Heart right ventricle (tissue), 16 donors: Measurements from ENCODE around the gene ZNG1B. TPM values are rescaled to one million over a fixed set of nuclear protein-coding genes. Genes with fewer than 3 reads are reported as not detected.
"Not testable (repeated sequence)": the region's sequence is repeated elsewhere in the genome, so short reads cannot be mapped to it uniquely, and the experiment has no call there.

Experiments
- ATAC-seq, 8 donors: fragments of 200-7000 bp; cut with Tn5 transposase; one replicate each; pipeline ENCODE4 v1.9.1; 2020; ENCODE audit warnings: mild to moderate bottlenecking in 8 of 8, moderate library complexity in 8 of 8, moderate number of reproducible peaks in 1 of 8
- DNase-seq, 2 donors: peaks; one replicate each; pipeline ENCODE4 v3.0.0-alpha.2; 2020
- H3K27ac ChIP-seq, 10 donors: fragments of 200-600 bp; sonication (generic) in 2 of 10; one replicate each; pipeline versions ENCODE4 v1.5.0 to v1.8.0; 2020 to 2022; ENCODE audit warnings: mild to moderate bottlenecking in 3 of 10
- H3K27me3 ChIP-seq, 7 donors: fragments of 200-600 bp; one replicate each; pipeline ENCODE4 v1.8.0; 2021 to 2022; ENCODE audit warnings: mild to moderate bottlenecking in 2 of 7
- H3K36me3 ChIP-seq, 9 donors: fragments of 200-600 bp; sonication (generic) in 1 of 9; one replicate each; pipeline versions ENCODE4 v1.5.0 to v1.8.0; 2020 to 2022; ENCODE audit warnings: mild to moderate bottlenecking in 2 of 9
- H3K4me1 ChIP-seq, 9 donors: fragments of 200-600 bp; sonication (generic) in 1 of 9; one replicate each; pipeline versions ENCODE4 v1.5.0 to v1.8.0; 2020 to 2022; ENCODE audit warnings: mild to moderate bottlenecking in 4 of 9
- H3K4me3 ChIP-seq, 10 donors: fragments of 200-600 bp; sonication (generic) in 2 of 10; one replicate each; pipeline versions ENCODE4 v1.5.0 to v1.8.0; 2020 to 2022; ENCODE audit warnings: mild to moderate bottlenecking in 7 of 10, moderate library complexity in 2 of 10
- H3K9me3 ChIP-seq, 11 donors: fragments of 200-600 bp in 10 of 11; sonication (generic) in 2 of 11; one replicate each; pipeline versions ENCODE4 v1.5.0 to v1.8.0; 2013 to 2022; ENCODE audit warnings: mild to moderate bottlenecking in 2 of 11, control low read depth in 1 of 11, moderate library complexity in 1 of 11
- WGBS, 2 donors: extraction: QIAGEN DNeasy Blood & Tissue Kit; methylation state at CpG; one replicate each; pipeline ENCODE4 v1.1.7; 2013; ENCODE audit warnings: inconsistent platforms in 1 of 2; 5-methylcytosine and 5-hydroxymethylcytosine counted together
- intact Hi-C, 10 donors: fragments of 100-400 bp; cut with DNase I; formaldehyde crosslinking; loops; one replicate each; pipeline versions ENCODE4 v1.11.1 to v1.14.2; 2022
- polyA plus RNA-seq, 2 donors: library from polyadenylated mRNA; stranded (reverse); fragments of 200-250 nt; gene quantifications; one replicate each; pipeline ENCODE4 v1.2.3, GENCODE V29; 2013
- total RNA-seq, 10 donors: library from RNA; stranded (reverse); fragmentation: NEBNext Ultra II Directional in 3 of 10; extraction: Animal tissue kit (Norgen Biotek cat#: 25700) in 3 of 10; gene quantifications; one replicate each; pipeline versions ENCODE4 v1.2.1 to v1.2.4, GENCODE V29; 2021 to 2023
- donor health status: Arrhythmogenic right ventricular cardiomyopathy.
- donor health status: ischemic (EF 13 %, LVEDD 7.1; RV severe dilation, severe dysfunction).
- donor health status: healthy with polysubstance abuse.
- donor health status: DM: no; HTN: yes; CAD: no.
- donor health status: DM: no; HTN: no; CAD: no.
- donor health status: ischemic (EF 25% LVEDD 6.9; RV normal size, moderate dysfunction).
- donor health status: ischemic (EF 25% LVEDD 5.7; RV mildly dilated, moderate dysfunction).
- donor health status: healthy.
- donor health status: DM: yes; HTN: yes; CAD: no.
- donor health status: Ischemic cardiomyopathy.
- donor health status: ischemic (EF 35%, LVEDD 5.7; RV mildly dilated, moderate dysfunction).
- donor health status: nonischemic (EF 11% LVEDD 7.7; RV severe dilation, severe dysfunction).
- donor health status: DM: yes; HTN: yes; CAD: no.
- donor health status: PGD.
- donor health status: ischemic (EF 29% LVEDD 5.4; RV normal size, mild dysfunction).
- donor health status: nonischemic (EF 23%, LVEDD 6.1; RV moderate dilation, normal function).

Gene ZNG1B
- total and polyA plus RNA-seq, 12 donors: 19.7 to 41.5 (median 29.8) TPM

- H3K9me3 ChIP-seq, H3K27ac ChIP-seq, H3K36me3 ChIP-seq, intact Hi-C loops, DNase-seq, ATAC-seq, H3K4me3 ChIP-seq: not testable (repeated sequence)
- WGBS, 2 donors: 7 to 9% methylated on average over 13 to 60 of the region's 62 CpGs
- H3K27me3 ChIP-seq: peaks cover 24 to 50% (median 43%) of the 10 kb centered on the region in 7 donors
- H3K4me1 ChIP-seq: peaks cover 3 to 27% (median 21%) of the 10 kb centered on the region in 9 donors
Observed at GRCh38 chr2:113499019-113499885, 61.8 kb downstream of the ZNG1B start.

- H3K36me3 ChIP-seq, H3K4me3 ChIP-seq, intact Hi-C loops, DNase-seq, H3K27ac ChIP-seq, H3K9me3 ChIP-seq, ATAC-seq: not testable (repeated sequence)
- WGBS, 2 donors: 0 to 6% methylated on average over 7 to 51 of the region's 56 CpGs
- H3K4me1 ChIP-seq: peaks cover 3 to 28% (median 22%) of the 10 kb centered on the region in 9 donors
- peaks cover 24 to 55% (median 46%) of the 10 kb centered on the region in 7 donors for H3K27me3 ChIP-seq
Observed at GRCh38 chr2:113499886-113500722, 62.6 kb downstream of the ZNG1B start.

GRCh38 chr2:113500723-113501038 lies 63.2 kb downstream of the ZNG1B start:
- DNase-seq, H3K27ac ChIP-seq, H3K36me3 ChIP-seq, ATAC-seq, H3K9me3 ChIP-seq, H3K4me3 ChIP-seq, intact Hi-C loops: not testable (repeated sequence)
- H3K4me1 ChIP-seq: peaks cover 3 to 28% (median 22%) of the 10 kb centered on the region in 9 donors
- 19 to 67% methylated on average over 1 to 8 of the region's 8 CpGs for WGBS, 2 donors
- H3K27me3 ChIP-seq: peaks cover 24 to 60% (median 52%) of the 10 kb centered on the region in 7 donors

- WGBS, 2 donors: 4 to 6% methylated on average over 26 to 73 of the region's 73 CpGs
- Histone ChIP-seq H3K4me3 (peak overlapping the region in 9 of 10 donors; percentile 34 to 68 (median 51)), H3K27me3 (peaks cover 24 to 74% (median 62%) of the 10 kb centered on the region in 7 donors), H3K4me1 (peaks cover 3 to 28% (median 22%) of the 10 kb centered on the region in 9 donors)
- peak in 7 of 8 donors; percentile 18 to 73 (median 44) for ATAC-seq
- H3K36me3 ChIP-seq, H3K27ac ChIP-seq, intact Hi-C loops, H3K9me3 ChIP-seq: not testable (repeated sequence)
- peak in 1 of 2 donors; percentile 15 for DNase-seq
Observed at GRCh38 chr2:113502216-113503093, 65.0 kb downstream of the ZNG1B start.

GRCh38 chr2:113503094-113504042 lies 65.9 kb downstream of the ZNG1B start:
- H3K27me3 ChIP-seq: peaks cover 24 to 82% (median 69%) of the 10 kb centered on the region in 7 donors
- intact Hi-C loops, H3K36me3 ChIP-seq, H3K27ac ChIP-seq, H3K9me3 ChIP-seq: not testable (repeated sequence)
- DNase-seq (peak; percentile 10 to 34), ATAC-seq (peak; percentile 69 to 82 (median 76))
- H3K4me3 ChIP-seq: peak overlapping the region; percentile 19 to 68 (median 50)
- 1 to 2% methylated on average over 8 to 115 of the region's 116 CpGs for WGBS, 2 donors
- H3K4me1 ChIP-seq: peaks cover 3 to 28% (median 22%) of the 10 kb centered on the region in 9 donors

- ATAC-seq, H3K9me3 ChIP-seq, DNase-seq, intact Hi-C loops, H3K36me3 ChIP-seq, H3K27ac ChIP-seq: not testable (repeated sequence)
- WGBS, 2 donors: 6 to 12% methylated on average over 9 to 23 of the region's 23 CpGs
- H3K4me3 ChIP-seq: peak overlapping the region in 6 of 10 donors; percentile 34 to 68 (median 54)
- H3K4me1 ChIP-seq: peaks cover 3 to 28% (median 22%) of the 10 kb centered on the region in 9 donors
- peaks cover 24 to 85% (median 69%) of the 10 kb centered on the region in 7 donors for H3K27me3 ChIP-seq
Observed at GRCh38 chr2:113504081-113504480, 66.6 kb downstream of the ZNG1B start.

- intact Hi-C loops, DNase-seq, H3K4me3 ChIP-seq, H3K36me3 ChIP-seq, ATAC-seq, H3K9me3 ChIP-seq, H3K27ac ChIP-seq: not testable (repeated sequence)
- WGBS, 2 donors: 16 to 23% methylated on average over 11 to 12 of the region's 14 CpGs
- Histone ChIP-seq H3K4me1 (peaks cover 3 to 18% (median 14%) of the 10 kb centered on the region in 9 donors), H3K27me3 (peaks cover 17 to 68% (median 59%) of the 10 kb centered on the region in 7 donors)
Observed at GRCh38 chr2:113507394-113508140, 70.1 kb downstream of the ZNG1B start.

- ATAC-seq, H3K4me3 ChIP-seq, H3K27ac ChIP-seq, DNase-seq, H3K9me3 ChIP-seq, H3K36me3 ChIP-seq, intact Hi-C loops: not testable (repeated sequence)
- Histone ChIP-seq H3K27me3 (peaks cover 11 to 62% (median 53%) of the 10 kb centered on the region in 7 donors), H3K4me1 (peaks cover under 1 to 12% (median 9%) of the 10 kb centered on the region in 9 donors)
- WGBS, 2 donors: 29 to 41% methylated on average over 11 of the region's 11 CpGs
Observed at GRCh38 chr2:113508187-113508586, 70.7 kb downstream of the ZNG1B start.

GRCh38 chr2:113510913-113511312 lies 73.4 kb downstream of the ZNG1B start:
- DNase-seq, H3K36me3 ChIP-seq, H3K4me1 ChIP-seq, ATAC-seq, H3K27ac ChIP-seq, H3K9me3 ChIP-seq, intact Hi-C loops, H3K4me3 ChIP-seq: not testable (repeated sequence)
- WGBS, 2 donors: 59% methylated on average over 2 of the region's 3 CpGs; no CpG with 5 or more reads in 1 of the 2 donors
- peaks cover 0 to 40% (median 29%) of the 10 kb centered on the region in 7 donors for H3K27me3 ChIP-seq
